Activated T-cell treated with anti-CD3 and anti-CD28 coated beads, Interleukin-2, amount 50 U/mL, for 72 hours (primary cell): ENCODE data around the gene TNFSF15. TPM values are rescaled to one million over a fixed set of nuclear protein-coding genes. Genes with fewer than 3 reads are reported as not detected.

Experiments
- ATAC-seq, 2 donors: fragments of 150-1000 bp; cut with Tn5 transposase; replicated peaks in 1 of 2; 2 replicates each; pipeline ENCODE4 v1.10.0; 2021; ENCODE audit warnings: moderate library complexity in 2 of 2, mild to moderate bottlenecking in 1 of 2
- DNase-seq, 2 donors: peaks; one replicate each; pipeline ENCODE4 v3.0.0; 2021 to 2022; ENCODE audit warnings: mixed read lengths in 1 of 2
- H3K27ac Mint-ChIP-seq: one replicate; pipeline ENCODE4 v1.8.0; 2022; ENCODE audit warnings: mild to moderate bottlenecking, moderate library complexity, mixed read lengths
- H3K27me3 Mint-ChIP-seq: one replicate; pipeline ENCODE4 v1.8.0; 2022; ENCODE audit warnings: low read depth, mixed read lengths
- H3K36me3 Mint-ChIP-seq, 2 donors: one replicate each; pipeline ENCODE4 v1.8.0; 2022; ENCODE audit warnings: mixed read lengths in 2 of 2, mild to moderate bottlenecking in 1 of 2; ENCODE audit not compliant: insufficient read depth in 2 of 2
- H3K4me1 Mint-ChIP-seq: one replicate; pipeline ENCODE4 v1.8.0; 2022; ENCODE audit warnings: low read depth, mixed read lengths
- H3K4me3 Mint-ChIP-seq, 2 donors: one replicate each; pipeline ENCODE4 v1.8.0; 2022; ENCODE audit warnings: mild to moderate bottlenecking in 2 of 2, mixed read lengths in 2 of 2, moderate library complexity in 2 of 2
- H3K9me3 Mint-ChIP-seq, 2 donors: one replicate each; pipeline ENCODE4 v1.8.0; 2022; ENCODE audit warnings: mixed read lengths in 2 of 2
- total RNA-seq, 2 donors: library from RNA; stranded (reverse); gene quantifications; one replicate each; pipeline ENCODE4 v1.2.3, GENCODE V29; 2022

The TNFSF15 gene
- total RNA-seq, 2 donors from 2014 or later, result 0.19 to 0.26 TPM

DNA sequence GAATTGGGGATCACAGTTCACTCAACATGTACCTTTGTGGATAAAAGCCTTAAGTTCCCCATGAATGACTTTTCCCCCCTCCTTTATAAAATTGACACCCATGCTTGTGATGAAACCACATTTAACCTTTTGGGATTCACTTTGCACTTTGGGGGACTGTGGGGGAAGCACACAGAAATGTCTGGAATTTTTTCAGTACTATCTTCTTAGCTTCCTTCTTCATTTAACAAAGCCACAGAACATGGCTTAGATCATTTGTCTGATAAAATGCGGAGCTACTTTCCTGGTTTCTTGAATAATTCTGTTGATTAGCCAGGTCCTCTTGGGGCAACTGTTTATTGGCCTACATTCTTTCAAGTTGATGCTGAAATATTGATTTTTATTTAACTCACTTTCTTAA is 29.9 kb downstream of the TNFSF15 start:
- Mint-ChIP-seq H3K4me1 (peaks cover 28% of the 10 kb centered on the region), H3K9me3 (no peaks in the 10 kb centered on the region), H3K27me3 (peaks cover 16% of the 10 kb centered on the region), H3K36me3 (peaks cover 2 to 3% of the 10 kb centered on the region in 2 donors), H3K4me3 (no peak overlapping the region), H3K27ac (no peak overlapping the region)
- ATAC-seq, result no peak
- DNase-seq, result no peak

DNA sequence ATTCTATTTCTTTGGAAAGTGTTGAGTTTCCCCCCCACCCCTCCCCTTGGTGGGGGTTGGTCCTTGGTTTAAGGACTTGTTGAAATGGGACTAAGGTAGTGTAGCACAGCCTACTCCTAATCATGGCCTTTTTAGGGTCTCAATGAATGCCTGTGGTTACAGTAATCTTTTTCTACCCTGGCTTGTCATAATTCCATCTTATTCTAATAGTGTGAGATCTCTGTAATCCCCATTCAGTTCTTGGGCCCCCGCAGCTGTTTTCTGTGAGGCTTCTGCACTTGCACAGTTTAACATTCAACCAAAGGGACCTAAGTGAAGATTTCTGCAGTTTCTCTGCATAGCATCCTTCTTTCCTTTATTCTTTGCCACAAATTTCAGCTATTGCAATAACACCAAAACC is 30.7 kb downstream of the TNFSF15 start:
- no peak overlapping the region for H3K27ac Mint-ChIP-seq
- H3K9me3 Mint-ChIP-seq, result no peaks in the 10 kb centered on the region
- no peak for DNase-seq
- peaks cover 16% of the 10 kb centered on the region for H3K27me3 Mint-ChIP-seq
- no peak overlapping the region for H3K4me3 Mint-ChIP-seq
- no peak for ATAC-seq
- peaks cover 28% of the 10 kb centered on the region for H3K4me1 Mint-ChIP-seq
- H3K36me3 Mint-ChIP-seq, result peaks cover 2 to 3% of the 10 kb centered on the region in 2 donors

DNA sequence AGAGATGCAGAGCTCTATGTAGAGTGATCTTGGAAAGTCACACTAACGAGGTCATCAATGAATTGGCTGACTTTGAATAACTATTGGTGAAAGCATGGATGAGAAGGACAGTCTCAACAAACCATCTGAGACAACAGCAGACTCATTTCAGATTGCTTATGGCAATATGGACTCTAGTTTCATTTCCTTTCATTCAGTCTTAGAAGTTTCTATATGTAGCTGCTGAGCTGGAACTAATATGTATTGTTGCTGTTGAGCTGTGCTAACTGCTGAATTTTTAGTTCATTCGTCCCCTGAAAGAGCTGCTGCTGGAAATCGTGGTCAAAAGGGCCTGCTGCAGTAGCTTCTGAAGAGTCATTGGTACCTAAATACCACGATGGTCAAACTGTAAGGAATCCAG is 31.3 kb downstream of the TNFSF15 start:
- H3K4me1 Mint-ChIP-seq, result peaks cover 28% of the 10 kb centered on the region
- peaks cover 16% of the 10 kb centered on the region for H3K27me3 Mint-ChIP-seq
- H3K9me3 Mint-ChIP-seq, result no peaks in the 10 kb centered on the region
- peaks cover 2 to 3% of the 10 kb centered on the region in 2 donors for H3K36me3 Mint-ChIP-seq
- H3K4me3 Mint-ChIP-seq, result no peak overlapping the region
- no peak overlapping the region for H3K27ac Mint-ChIP-seq
- no peak for DNase-seq
- peak; percentile 17 to 56 for ATAC-seq

DNA sequence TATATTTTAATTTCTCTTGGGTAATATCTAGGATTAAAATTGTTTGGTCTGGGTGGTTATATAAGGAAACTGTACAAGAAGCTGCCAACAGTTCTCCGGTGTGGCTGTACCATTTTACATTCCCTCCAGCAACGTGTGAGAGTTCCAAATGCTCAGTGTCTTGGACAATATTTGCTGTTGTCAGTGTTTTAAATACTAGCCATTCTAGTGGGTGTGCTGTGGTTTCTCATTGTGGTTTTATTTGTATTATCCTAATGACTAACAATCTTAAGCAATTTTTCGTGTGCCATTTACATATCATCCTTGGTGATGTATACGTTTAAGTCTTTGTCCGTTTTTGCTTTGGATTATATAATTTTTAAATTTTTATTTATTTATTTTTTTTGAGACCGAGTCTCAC is 34.0 kb downstream of the TNFSF15 start:
- H3K4me3 Mint-ChIP-seq, result no peak overlapping the region
- no peaks in the 10 kb centered on the region for H3K36me3 Mint-ChIP-seq
- ATAC-seq (no peak), DNase-seq (no peak)
- no peaks in the 10 kb centered on the region for H3K9me3 Mint-ChIP-seq
- no peak overlapping the region for H3K27ac Mint-ChIP-seq
- peaks cover 20% of the 10 kb centered on the region for H3K4me1 Mint-ChIP-seq
- peaks cover 2% of the 10 kb centered on the region for H3K27me3 Mint-ChIP-seq

DNA sequence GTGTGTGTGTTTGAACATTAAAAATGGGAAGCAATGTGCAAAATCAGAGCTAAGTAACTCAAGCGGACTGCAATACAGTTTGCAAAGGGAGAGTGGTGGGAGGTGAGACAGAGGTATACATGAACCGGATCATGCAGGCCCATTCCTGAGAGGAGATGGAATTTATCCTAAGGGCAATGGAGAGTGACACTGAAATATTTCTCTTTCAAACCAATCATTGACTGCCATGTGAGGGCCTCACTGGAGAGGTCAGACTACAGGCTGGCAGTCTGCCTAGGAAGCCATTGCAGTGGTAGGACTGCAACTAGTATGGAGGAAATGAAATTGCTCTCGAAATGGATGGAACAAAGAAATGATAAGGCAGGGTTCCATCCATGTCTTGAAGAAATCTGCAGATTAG is 34.8 kb downstream of the TNFSF15 start:
- Mint-ChIP-seq H3K36me3 (no peaks in the 10 kb centered on the region), H3K4me1 (peaks cover 19% of the 10 kb centered on the region), H3K27me3 (peaks cover 5% of the 10 kb centered on the region), H3K27ac (no peak overlapping the region), H3K9me3 (no peaks in the 10 kb centered on the region), H3K4me3 (no peak overlapping the region)
- ATAC-seq (no peak), DNase-seq (no peak)

DNA sequence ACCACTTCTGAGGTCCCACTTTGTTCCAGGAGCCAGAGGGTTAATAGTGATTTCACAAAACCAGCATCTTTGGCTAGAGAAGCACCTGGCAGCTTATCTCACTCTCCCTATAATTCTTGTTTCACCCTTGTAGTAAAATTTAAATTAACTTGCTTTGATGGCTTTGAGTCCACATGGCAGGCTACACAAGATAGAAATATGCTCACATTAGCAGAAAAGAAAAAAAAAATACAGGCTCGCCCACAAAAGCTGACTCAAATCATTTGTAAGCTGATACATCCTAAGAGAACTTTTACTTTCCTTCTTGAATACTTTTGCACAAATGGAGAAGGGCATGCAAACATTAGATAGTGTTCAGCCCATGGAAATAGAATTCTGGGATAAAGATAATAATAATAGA is 36.2 kb downstream of the TNFSF15 start:
- H3K36me3 Mint-ChIP-seq, result no peaks in the 10 kb centered on the region
- ATAC-seq, result peak; percentile 40 to 64
- H3K27me3 Mint-ChIP-seq, result peaks cover 5% of the 10 kb centered on the region
- H3K4me1 Mint-ChIP-seq, result peaks cover 6% of the 10 kb centered on the region
- DNase-seq, result peak in 1 of 2 donors; percentile 15
- no peak overlapping the region for H3K27ac Mint-ChIP-seq
- H3K9me3 Mint-ChIP-seq, result no peaks in the 10 kb centered on the region
- no peak overlapping the region for H3K4me3 Mint-ChIP-seq

DNA sequence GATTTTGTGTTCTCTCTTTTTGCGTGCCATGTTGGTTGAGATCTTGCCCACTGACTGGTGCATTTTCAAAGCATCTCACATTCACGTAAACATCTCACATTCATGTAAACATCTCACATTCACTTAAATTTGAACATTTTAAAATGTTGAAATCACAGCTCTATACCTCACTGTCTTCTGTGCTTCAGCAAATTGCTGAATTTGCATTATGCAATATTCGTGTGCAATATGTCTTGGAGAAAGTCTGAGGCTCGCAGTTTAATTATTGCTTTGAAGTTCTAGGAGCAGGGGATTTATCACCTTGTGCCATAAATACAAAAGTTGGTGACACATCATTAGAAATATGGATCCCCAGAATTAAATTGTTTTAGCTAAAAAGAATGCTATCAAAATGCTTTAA is 42.6 kb downstream of the TNFSF15 start:
- no peaks in the 10 kb centered on the region for H3K4me1 Mint-ChIP-seq
- H3K27me3 Mint-ChIP-seq, result peaks cover 5% of the 10 kb centered on the region
- no peak overlapping the region for H3K27ac Mint-ChIP-seq
- H3K36me3 Mint-ChIP-seq, result peaks cover 0 to 1% of the 10 kb centered on the region in 2 donors
- peaks cover 0 to 2% of the 10 kb centered on the region in 2 donors for H3K9me3 Mint-ChIP-seq
- H3K4me3 Mint-ChIP-seq, result no peak overlapping the region
- no peak for ATAC-seq
- DNase-seq, result no peak

DNA sequence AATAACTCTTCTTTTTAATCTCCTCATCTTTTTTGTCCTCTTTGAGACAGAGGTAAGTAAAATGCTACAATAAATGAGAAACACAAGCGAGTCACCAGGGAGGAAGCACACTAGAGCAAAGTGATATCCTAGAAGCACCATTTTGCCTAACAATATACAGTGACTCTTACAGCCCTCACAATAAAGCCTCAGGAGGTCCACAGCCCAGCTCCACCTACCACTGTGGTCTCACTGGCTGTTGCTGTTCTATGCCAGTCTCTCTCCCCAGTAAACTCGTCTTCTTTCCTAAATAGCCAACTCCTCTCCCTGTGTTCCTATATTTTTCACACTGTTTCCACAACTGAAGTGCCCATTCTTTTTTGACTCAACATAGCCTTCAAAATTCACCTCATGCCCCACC is 44.3 kb downstream of the TNFSF15 start:
- ATAC-seq (no peak), DNase-seq (no peak)
- Mint-ChIP-seq H3K4me1 (peaks cover 4% of the 10 kb centered on the region), H3K36me3 (peaks cover 0 to 1% of the 10 kb centered on the region in 2 donors), H3K9me3 (peaks cover 0 to 2% of the 10 kb centered on the region in 2 donors), H3K4me3 (no peak overlapping the region), H3K27me3 (peaks cover 2% of the 10 kb centered on the region), H3K27ac (no peak overlapping the region)

DNA sequence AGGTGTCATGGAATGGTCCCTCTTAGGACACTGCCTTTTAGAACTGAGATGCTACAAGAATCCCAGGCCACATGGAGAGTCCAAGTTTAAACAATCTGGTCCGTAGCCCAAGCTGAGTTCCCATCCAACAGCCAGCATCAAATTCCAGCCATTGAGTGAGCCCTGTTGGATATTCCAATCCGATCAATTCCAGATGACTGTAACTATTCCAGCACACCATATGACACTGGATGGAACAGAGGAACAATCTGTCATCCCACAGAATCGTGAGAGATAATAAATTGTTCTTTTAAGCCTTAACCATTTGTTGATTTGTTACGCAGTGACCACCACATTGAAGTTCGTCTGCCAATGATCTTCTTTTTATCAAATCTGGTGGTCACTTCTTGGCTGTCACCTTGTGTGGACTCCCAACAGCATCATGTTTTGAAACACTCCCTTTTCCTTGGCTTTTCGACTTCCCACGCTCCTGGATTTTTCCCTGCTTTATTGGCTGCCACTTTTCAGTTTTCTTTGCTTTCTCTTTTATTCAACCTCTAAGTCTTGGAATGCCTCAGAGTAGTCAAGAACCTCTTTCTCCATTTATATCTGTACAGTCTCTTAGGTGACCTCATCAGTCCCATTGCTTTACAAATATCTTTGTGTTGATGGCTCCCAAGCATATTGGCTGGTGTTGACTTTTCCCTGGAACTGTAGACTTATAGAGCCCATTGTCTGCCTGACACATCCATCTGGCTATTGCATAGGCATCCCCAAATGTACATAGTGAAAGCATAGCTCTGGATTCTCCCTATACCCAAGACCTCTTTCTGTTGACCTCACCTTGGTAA is 46.1 kb downstream of the TNFSF15 start:
- no peaks in the 10 kb centered on the region for H3K27me3 Mint-ChIP-seq
- DNase-seq (no peak), ATAC-seq (no peak)
- H3K27ac Mint-ChIP-seq, result no peak overlapping the region
- peaks cover 0 to 1% of the 10 kb centered on the region in 2 donors for H3K36me3 Mint-ChIP-seq
- H3K4me3 Mint-ChIP-seq, result no peak overlapping the region
- peaks cover 0 to 2% of the 10 kb centered on the region in 2 donors for H3K9me3 Mint-ChIP-seq
- peaks cover 8% of the 10 kb centered on the region for H3K4me1 Mint-ChIP-seq

DNA sequence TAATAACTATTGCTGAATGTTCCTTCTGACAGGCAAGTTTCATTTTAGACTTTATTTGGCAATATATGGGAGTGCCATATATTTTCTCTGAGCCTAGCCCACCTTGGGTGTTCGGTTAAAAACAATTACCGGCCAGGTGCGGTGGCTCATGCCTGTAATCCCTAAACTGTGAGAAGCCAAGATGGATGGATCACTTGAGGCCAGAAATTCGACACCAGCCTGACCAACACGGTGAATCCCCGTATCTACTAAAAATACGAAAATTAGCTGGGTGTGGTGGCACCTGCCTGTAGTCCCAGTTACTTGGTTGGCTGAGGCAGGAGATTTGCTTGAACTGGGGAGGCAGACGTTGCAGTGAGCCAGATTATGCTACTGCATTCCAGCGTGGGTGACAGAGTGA is 47.9 kb downstream of the TNFSF15 start:
- Mint-ChIP-seq H3K4me1 (peaks cover 20% of the 10 kb centered on the region), H3K4me3 (no peak overlapping the region), H3K36me3 (peaks cover 0 to 6% of the 10 kb centered on the region in 2 donors), H3K27ac (no peak overlapping the region), H3K9me3 (peaks cover 0 to 2% of the 10 kb centered on the region in 2 donors), H3K27me3 (no peaks in the 10 kb centered on the region)
- ATAC-seq (no peak), DNase-seq (no peak)

DNA sequence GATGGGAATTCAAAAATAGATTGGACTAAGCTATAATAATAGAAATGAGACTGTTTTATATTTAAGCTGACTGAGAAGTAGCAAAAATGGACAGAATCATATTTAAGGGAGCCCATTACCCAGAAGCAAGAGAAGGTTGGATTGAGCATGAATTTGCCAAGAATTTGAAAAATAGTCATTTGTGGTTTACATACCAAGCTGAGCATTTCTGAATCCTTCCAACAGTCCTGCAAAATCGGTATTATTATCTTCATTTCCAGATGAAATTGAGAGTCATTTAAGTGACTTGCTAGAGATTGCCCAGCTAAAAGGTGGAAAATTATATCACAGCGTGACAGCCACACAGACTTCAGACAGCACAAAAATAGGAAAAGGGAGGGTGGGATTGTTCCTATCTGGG is 48.4 kb downstream of the TNFSF15 start:
- H3K36me3 Mint-ChIP-seq, result peaks cover 0 to 4% of the 10 kb centered on the region in 2 donors

DNA sequence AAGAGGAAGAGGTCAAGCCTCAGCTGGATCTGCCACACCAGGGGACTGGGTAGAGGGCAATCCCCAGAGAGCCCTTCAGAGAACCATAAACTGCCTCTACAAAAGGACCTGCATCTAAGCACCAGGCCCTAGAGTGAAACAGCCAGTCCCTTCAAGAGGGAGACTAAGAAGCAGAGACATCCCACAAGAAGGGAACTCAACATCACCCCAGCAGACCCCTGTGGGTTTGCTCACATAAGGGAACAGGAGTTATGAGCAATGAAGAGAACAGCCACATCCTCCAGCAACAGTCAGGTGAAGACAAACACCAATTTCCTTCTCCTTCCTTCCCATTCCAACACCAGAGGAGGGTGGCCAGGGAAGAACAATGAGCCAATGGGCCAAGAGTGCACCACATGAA is 48.9 kb downstream of the TNFSF15 start:
- H3K36me3 Mint-ChIP-seq, result peaks cover 0 to 4% of the 10 kb centered on the region in 2 donors
- H3K4me1 Mint-ChIP-seq, result peaks cover 20% of the 10 kb centered on the region
- H3K9me3 Mint-ChIP-seq, result peaks cover 0 to 2% of the 10 kb centered on the region in 2 donors
- DNase-seq (no peak), ATAC-seq (peak; percentile 32 to 33)
- H3K27me3 Mint-ChIP-seq, result no peaks in the 10 kb centered on the region
- no peak overlapping the region for H3K4me3 Mint-ChIP-seq
- no peak overlapping the region for H3K27ac Mint-ChIP-seq

More for the DNA sequence above, 48.4 kb downstream of the TNFSF15 start:
- Mint-ChIP-seq H3K4me1 (peaks cover 20% of the 10 kb centered on the region), H3K4me3 (no peak overlapping the region), H3K27me3 (no peaks in the 10 kb centered on the region), H3K9me3 (peaks cover 0 to 2% of the 10 kb centered on the region in 2 donors), H3K27ac (no peak overlapping the region)
- ATAC-seq, result no peak
- DNase-seq, result no peak

DNA sequence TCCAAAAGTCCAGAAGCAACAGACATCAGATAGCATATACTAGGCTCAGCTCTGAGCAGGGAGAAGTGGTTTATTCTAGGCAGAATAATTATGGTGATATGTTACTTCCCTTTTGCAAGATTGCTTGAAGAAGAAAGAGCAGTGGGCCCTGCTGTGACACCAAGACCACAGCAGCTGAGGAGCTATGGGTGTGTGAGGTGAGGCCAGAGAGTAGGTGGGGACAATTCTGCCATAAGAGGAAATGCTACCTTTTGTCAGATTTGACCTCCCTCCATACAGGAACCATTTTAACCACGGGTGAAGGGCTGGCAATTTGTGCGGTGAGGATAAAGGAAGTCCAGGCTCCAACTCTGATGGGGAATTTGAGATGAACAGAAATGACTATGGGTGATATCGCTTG is 51.3 kb downstream of the TNFSF15 start:
- H3K4me3 Mint-ChIP-seq, result no peak overlapping the region
- DNase-seq, result no peak
- H3K9me3 Mint-ChIP-seq, result peaks cover 2 to 5% of the 10 kb centered on the region in 2 donors
- H3K27me3 Mint-ChIP-seq, result no peaks in the 10 kb centered on the region
- H3K4me1 Mint-ChIP-seq, result peaks cover 20% of the 10 kb centered on the region
- ATAC-seq, result no peak
- no peak overlapping the region for H3K27ac Mint-ChIP-seq
- peaks cover 0 to 4% of the 10 kb centered on the region in 2 donors for H3K36me3 Mint-ChIP-seq
